MM.1S (cell line): ENCODE measurements around the gene EGLN2.
"Not testable (repeated sequence)": the region's sequence is repeated elsewhere in the genome, so short reads cannot be mapped to it uniquely, and the experiment has no call there.

Experiments
- DNase-seq: peaks from one replicate; pipeline ENCODE4 v3.0.0-alpha.2; 2015
- H2AFZ ChIP-seq: fragments of 300-600 bp; sonication (generic); 2 replicates; pipeline ENCODE4 v1.6.0; 2016; ENCODE audit warnings: antibody characterized with exemption, low read length
- H3F3A ChIP-seq: fragments of 300-600 bp; sonication (generic); 2 replicates; pipeline ENCODE4 v1.6.1; 2016; ENCODE audit warnings: mild to moderate bottlenecking, antibody characterized with exemption, low read length, moderate library complexity, mixed read lengths; ENCODE audit not compliant: insufficient read depth
- H3K27ac ChIP-seq: fragments of 300-600 bp; sonication (generic); 2 replicates; pipeline ENCODE4 v1.5.1; 2016; ENCODE audit warnings: mild to moderate bottlenecking, low read length
- H3K27me3 ChIP-seq: fragments of 300-600 bp; sonication (generic); replicated peaks from 2 replicates; pipeline ENCODE4 v1.6.0; 2016; ENCODE audit warnings: low read length; ENCODE audit not compliant: insufficient read depth
- H3K36me3 ChIP-seq: fragments of 300-600 bp; sonication (generic); replicated peaks from 2 replicates; pipeline ENCODE4 v1.6.1; 2016; ENCODE audit warnings: mild to moderate bottlenecking, low read length, mixed read lengths; ENCODE audit not compliant: insufficient read depth
- H3K4me1 ChIP-seq: fragments of 300-600 bp; sonication (generic); 2 replicates; pipeline ENCODE4 v1.6.1; 2016; ENCODE audit warnings: low read length, mixed read lengths
- H3K4me2 ChIP-seq: fragments of 300-600 bp; sonication (generic); 2 replicates; pipeline ENCODE4 v1.6.0; 2016; ENCODE audit warnings: low read depth, low read length
- H3K4me3 ChIP-seq: fragments of 300-600 bp; sonication (generic); 2 replicates; pipeline ENCODE4 v1.5.1; 2016; ENCODE audit warnings: low read length, mixed read lengths
- H3K79me2 ChIP-seq: fragments of 300-600 bp; sonication (generic); 2 replicates; pipeline ENCODE4 v1.6.1; 2016; ENCODE audit warnings: mixed run types, low read length, mixed read lengths
- H3K9ac ChIP-seq: fragments of 300-600 bp; sonication (generic); 2 replicates; pipeline ENCODE4 v1.6.1; 2016; ENCODE audit warnings: low read length, mixed read lengths
- H3K9me2 ChIP-seq: fragments of 300-600 bp; sonication (generic); replicated peaks from 2 replicates; pipeline ENCODE4 v1.6.1; 2016; ENCODE audit warnings: mild to moderate bottlenecking, low read length, mixed read lengths; ENCODE audit not compliant: insufficient read depth
- H3K9me3 ChIP-seq: fragments of 300-600 bp; sonication (generic); replicated peaks from 2 replicates; pipeline ENCODE4 v1.6.1; 2016; ENCODE audit warnings: mild to moderate bottlenecking, low read length, mixed read lengths; ENCODE audit not compliant: insufficient read depth
- H4K20me1 ChIP-seq: fragments of 300-600 bp; sonication (generic); 2 replicates; pipeline ENCODE4 v1.6.1; 2016; ENCODE audit warnings: mild to moderate bottlenecking, low read length, moderate library complexity, mixed read lengths; ENCODE audit not compliant: insufficient read depth
- EZH2 ChIP-seq: fragments of 300-600 bp; sonication (generic); optimal IDR thresholded peaks from 2 replicates; pipeline ENCODE3; 2017; ENCODE audit warnings: low read depth, mild to moderate bottlenecking, antibody characterized with exemption, low read length, mixed read lengths
- EZH2phosphoT487 ChIP-seq: fragments of 300-600 bp; sonication (generic); IDR thresholded peaks from 2 replicates; pipeline ENCODE4 v1.6.1; 2018; ENCODE audit warnings: antibody characterized with exemption, low read length
- TF ChIP-seq, protein P1 (sequence below): fragments of 300-600 bp; sonication (generic); IDR thresholded peaks from 2 replicates; pipeline ENCODE4 v1.5.1; 2016; ENCODE audit warnings: antibody characterized with exemption, low read length, mixed read lengths

The EGLN2 gene

DNA sequence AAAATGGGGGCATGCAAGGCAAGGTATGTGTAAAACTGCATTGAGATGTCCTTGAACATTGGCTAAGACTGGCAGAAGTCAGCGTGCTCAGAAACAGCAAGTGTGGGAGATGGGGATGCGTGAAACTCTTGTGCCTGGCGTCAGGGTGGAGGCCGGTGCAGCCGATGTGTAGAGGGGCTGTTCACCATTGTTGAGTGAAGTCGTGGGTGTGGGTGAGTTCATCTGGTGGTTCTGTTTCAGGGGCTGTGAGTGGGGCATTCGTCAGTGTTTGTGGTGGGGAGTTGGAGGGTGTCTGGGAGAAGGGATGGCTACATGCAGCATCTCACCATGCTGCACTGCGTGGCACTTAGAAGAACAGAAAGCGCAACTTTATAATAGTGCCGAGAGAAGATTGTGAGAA lies 35.0 kb upstream of the EGLN2 start:
- no peak for DNase-seq
- Histone ChIP-seq H3F3A (no peaks in the 10 kb centered on the region), H3K36me3 (peaks cover 31% of the 10 kb centered on the region)

DNA sequence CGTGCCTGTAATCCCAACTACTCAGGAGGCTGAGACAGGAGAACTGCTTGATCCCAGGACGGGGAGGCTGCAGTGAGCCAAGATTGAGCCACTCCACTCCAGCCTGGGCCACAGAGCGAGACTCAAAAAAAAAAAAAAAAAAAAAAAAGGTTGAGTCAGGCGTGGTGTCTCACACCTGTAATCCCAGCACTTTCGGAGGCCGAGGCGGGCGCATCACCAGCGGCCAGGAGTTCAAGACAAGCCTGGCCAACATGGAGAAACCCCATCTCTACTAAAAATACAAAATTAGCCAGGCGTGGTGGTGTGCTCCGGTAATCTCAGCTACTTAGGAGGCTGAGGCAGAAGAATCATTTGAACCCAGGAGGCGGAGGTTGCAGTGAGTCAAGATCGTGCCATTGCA lies 32.6 kb upstream of the EGLN2 start:
- DNase-seq, H4K20me1 ChIP-seq, H3K4me2 ChIP-seq, H2AFZ ChIP-seq, H3K27me3 ChIP-seq, H3K4me3 ChIP-seq, H3K9ac ChIP-seq, H3K4me1 ChIP-seq, H3K9me3 ChIP-seq, H3K9me2 ChIP-seq, H3K27ac ChIP-seq, H3F3A ChIP-seq: not testable (repeated sequence)
- H3K36me3 ChIP-seq = peaks cover 27% of the 10 kb centered on the region
- H3K79me2 ChIP-seq = peaks cover 13% of the 10 kb centered on the region

More for the DNA sequence above, 35.0 kb upstream of the EGLN2 start:
- Histone ChIP-seq H2AFZ (no peak overlapping the region), H3K9me3 (no peaks in the 10 kb centered on the region), H3K4me3 (no peak overlapping the region), H3K9me2 (no peaks in the 10 kb centered on the region), H4K20me1 (peaks cover 3% of the 10 kb centered on the region; the same call in 1 of the 2 replicates), H3K79me2 (peaks cover 28% of the 10 kb centered on the region), H3K27ac (no peak overlapping the region), H3K4me1 (no peaks in the 10 kb centered on the region), H3K4me2 (no peak overlapping the region), H3K9ac (no peak overlapping the region), H3K27me3 (no peaks in the 10 kb centered on the region)
- TF ChIP-seq, protein P1, sequence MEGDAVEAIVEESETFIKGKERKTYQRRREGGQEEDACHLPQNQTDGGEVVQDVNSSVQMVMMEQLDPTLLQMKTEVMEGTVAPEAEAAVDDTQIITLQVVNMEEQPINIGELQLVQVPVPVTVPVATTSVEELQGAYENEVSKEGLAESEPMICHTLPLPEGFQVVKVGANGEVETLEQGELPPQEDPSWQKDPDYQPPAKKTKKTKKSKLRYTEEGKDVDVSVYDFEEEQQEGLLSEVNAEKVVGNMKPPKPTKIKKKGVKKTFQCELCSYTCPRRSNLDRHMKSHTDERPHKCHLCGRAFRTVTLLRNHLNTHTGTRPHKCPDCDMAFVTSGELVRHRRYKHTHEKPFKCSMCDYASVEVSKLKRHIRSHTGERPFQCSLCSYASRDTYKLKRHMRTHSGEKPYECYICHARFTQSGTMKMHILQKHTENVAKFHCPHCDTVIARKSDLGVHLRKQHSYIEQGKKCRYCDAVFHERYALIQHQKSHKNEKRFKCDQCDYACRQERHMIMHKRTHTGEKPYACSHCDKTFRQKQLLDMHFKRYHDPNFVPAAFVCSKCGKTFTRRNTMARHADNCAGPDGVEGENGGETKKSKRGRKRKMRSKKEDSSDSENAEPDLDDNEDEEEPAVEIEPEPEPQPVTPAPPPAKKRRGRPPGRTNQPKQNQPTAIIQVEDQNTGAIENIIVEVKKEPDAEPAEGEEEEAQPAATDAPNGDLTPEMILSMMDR = no peak
- TF ChIP-seq EZH2 (no peak), EZH2phosphoT487 (no peak)

DNA sequence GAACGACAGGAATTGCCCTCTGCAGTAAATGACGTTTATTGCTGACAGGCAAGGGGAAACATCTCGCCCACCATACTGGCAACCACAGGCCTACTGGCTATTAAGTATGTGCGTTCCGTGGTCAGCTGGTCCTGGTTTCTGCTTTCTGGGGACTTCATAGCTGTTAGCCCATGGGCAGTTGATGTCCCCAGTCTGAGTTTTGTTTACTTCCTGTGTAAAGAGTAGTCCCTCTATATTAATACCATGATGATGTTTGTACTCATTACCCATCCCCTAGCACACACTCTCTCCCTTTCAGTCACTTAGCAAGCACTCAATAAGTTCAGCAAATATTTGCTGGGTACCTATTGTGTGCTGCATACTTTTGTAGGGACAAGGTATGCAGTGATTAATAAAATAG lies 30.1 kb upstream of the EGLN2 start:
- Histone ChIP-seq H2AFZ (no peak overlapping the region), H3F3A (no peaks in the 10 kb centered on the region), H3K27ac (no peak overlapping the region), H3K27me3 (peaks cover under 1% of the 10 kb centered on the region; the same call in 1 of the 2 replicates), H3K36me3 (peaks cover 15% of the 10 kb centered on the region), H3K79me2 (no peaks in the 10 kb centered on the region), H3K4me3 (no peak overlapping the region), H3K9me2 (no peaks in the 10 kb centered on the region), H3K4me2 (no peak overlapping the region), H3K9ac (no peak overlapping the region), H4K20me1 (no peaks in the 10 kb centered on the region), H3K4me1 (no peaks in the 10 kb centered on the region), H3K9me3 (no peaks in the 10 kb centered on the region)
- DNase-seq = no peak
- no peak for TF ChIP-seq EZH2phosphoT487
- TF ChIP-seq, protein P1 = no peak
- no peak for TF ChIP-seq EZH2

DNA sequence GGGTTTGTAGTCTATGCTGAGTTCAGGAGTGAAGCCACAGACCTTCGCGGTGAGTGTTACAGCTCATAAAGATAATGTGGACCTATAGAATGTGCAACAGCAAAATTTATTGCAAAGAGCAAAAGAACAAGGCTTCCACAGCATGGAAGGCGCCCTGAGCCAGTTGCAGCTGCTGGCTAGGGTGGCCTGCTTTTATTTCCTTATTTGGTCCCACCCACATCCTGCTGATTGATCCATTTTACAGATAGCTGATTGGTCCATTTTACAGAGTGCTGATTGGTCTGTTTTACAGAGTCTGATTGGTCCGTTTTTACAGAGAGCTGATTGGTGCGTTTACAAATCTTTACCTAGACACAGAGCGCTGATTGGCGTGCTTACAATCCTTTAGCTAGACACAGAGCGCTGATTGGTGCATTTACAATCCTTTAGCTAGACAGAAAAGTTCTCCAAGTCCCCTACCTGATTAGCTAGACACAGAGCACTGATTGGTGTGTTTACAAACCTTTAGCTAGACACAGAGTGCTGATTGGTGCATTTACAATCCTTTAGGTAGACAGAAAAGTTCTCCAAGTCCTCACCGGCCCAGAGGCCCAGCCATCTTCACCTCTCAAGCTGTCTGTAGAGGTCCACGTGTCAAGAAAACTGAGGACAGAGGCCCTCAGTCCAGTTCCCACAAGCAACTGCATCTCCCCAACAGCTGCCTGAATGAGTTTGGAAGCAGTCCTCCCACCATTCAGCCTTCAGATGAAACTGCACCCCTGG lies 27.7 kb upstream of the EGLN2 start:
- H4K20me1 ChIP-seq, H3F3A ChIP-seq, H3K4me3 ChIP-seq, H3K79me2 ChIP-seq, H3K9me2 ChIP-seq, H3K27ac ChIP-seq, H2AFZ ChIP-seq, H3K9ac ChIP-seq, H3K9me3 ChIP-seq, H3K4me1 ChIP-seq, H3K36me3 ChIP-seq, H3K4me2 ChIP-seq: not testable (repeated sequence)
- DNase-seq = peak; percentile 12
- peaks cover 25% of the 10 kb centered on the region for H3K27me3 ChIP-seq
